Mesangial cell (primary cell): ENCODE measurements around the gene EQTN. TPM values are rescaled to one million over a fixed set of nuclear protein-coding genes. Genes with fewer than 3 reads are reported as not detected.

Source experiments
- total RNA-seq: library from RNA; depleted of rRNA; stranded (reverse); fragments of >200 nt; gene quantifications from 2 replicates; pipeline ENCODE4 v1.2.3, GENCODE V29; 2015

Gene EQTN
- total RNA-seq, result not detected in 2 replicates

GRCh38 chr9:27297050-27297449 is at the start of gene EQTN:
EQTN (minus strand) TSS chr9:27297150; CDS start chr9:27297055, 95 bp downstream.

Other genes with a start within 250 kb of the EQTN start
- 0.98 and 3.4 TPM in 2 replicates for gene TEK, start 187.9 kb downstream of the EQTN start, total RNA-seq
- not detected in 2 replicates for gene IFNK, start 227.1 kb upstream of the EQTN start, total RNA-seq
- 0.98 and 1.6 TPM in 2 replicates for gene MOB3B, start 232.7 kb upstream of the EQTN start, total RNA-seq